Skeletal muscle cell (primary cell): ENCODE data around the gene GP2.
A peak's percentile ranks its signal among the peaks of the same experiment; 100 is the strongest.

Experiments
- DNase-seq: peaks from one replicate; pipeline ENCODE4 v3.0.0-alpha.2; 2010; ENCODE audit warnings: low read depth
- H3K4me3 ChIP-seq: 2 replicates; pipeline ENCODE4 v1.5.1; 2011; ENCODE audit warnings: low read depth, mild to moderate bottlenecking, control low read depth, low read length, moderate library complexity

Gene GP2

GRCh38 chr16:20309786-20310185, 17.5 kb downstream of the GP2 start:
- H3K4me3 ChIP-seq = no peak overlapping the region
- DNase-seq = no peak

DNA sequence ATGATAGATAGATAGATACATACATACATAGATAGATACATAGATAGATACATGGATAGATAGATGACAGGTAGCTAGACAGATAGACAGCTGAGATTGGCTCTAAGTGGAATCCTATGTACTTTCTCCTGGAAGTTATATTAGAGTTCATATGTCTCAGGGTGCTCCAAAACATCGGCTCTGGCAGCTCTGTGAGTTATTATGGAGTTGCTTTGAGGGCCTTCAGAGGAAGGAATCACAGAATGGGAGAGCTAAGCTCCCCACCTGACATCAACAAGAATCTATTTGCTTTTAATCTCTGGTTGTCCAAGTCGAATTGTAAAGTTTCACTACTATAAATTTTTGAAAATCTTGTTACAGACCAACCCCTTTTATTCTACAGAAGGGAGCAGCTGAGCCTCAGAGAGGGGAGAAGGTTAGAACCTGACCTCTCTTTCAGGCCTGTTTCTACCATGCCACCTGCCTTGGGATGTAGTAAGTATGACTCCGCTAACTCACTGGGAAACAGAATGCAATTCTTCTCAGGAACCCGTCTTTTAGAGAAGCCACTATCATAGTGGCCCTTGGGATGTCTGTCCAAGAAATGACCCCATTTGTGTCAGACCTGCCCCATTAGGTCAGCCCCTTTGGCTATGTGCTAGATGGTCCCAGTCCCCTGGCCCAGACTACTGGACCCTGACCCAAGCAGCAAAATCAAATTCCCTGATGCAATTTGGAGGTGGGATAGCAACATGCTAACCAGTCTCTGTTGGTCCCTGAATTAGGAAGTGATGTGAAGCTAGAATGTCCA, 18.3 kb downstream of the GP2 start:
- no peak overlapping the region for H3K4me3 ChIP-seq
- no peak for DNase-seq

GRCh38 chr16:20308266-20308665, 19.0 kb downstream of the GP2 start:
- DNase-seq = no peak
- no peak overlapping the region for H3K4me3 ChIP-seq

- H3K4me3 ChIP-seq = no peak overlapping the region
- no peak for DNase-seq
These were observed 19.5 kb downstream of the GP2 start for GRCh38 chr16:20307791-20308190.

GRCh38 chr16:20307240-20307671, 20.1 kb downstream of the GP2 start:
- no peak for DNase-seq
- no peak overlapping the region for H3K4me3 ChIP-seq

DNA sequence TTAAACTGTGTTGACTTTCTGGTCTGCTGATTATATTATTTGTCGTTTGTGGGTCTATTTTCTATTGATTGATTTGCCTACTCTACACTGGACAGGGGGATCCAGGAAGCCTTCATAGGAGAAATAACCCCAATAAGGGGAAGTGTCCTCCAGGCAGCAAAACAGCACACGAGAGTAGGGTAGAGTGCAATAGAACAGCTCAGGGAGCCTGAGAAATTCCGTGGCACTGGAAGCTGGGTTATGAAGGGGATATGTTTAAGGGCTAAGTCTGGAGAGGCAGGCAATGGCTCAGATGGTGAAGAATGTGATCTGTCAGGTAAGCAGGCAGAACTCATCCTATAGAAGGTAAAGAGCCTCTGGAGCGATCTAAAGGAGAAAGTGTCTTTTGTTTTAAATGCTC, 20.9 kb downstream of the GP2 start:
- DNase-seq = no peak
- no peak overlapping the region for H3K4me3 ChIP-seq

- H3K4me3 ChIP-seq = no peak overlapping the region
- no peak for DNase-seq
These were observed 24.3 kb downstream of the GP2 start for GRCh38 chr16:20303012-20303411.

GRCh38 chr16:20302389-20302788, 24.9 kb downstream of the GP2 start:
- no peak overlapping the region for H3K4me3 ChIP-seq
- no peak for DNase-seq

GRCh38 chr16:20301840-20302239, 25.5 kb downstream of the GP2 start:
- H3K4me3 ChIP-seq = no peak overlapping the region
- no peak for DNase-seq

GRCh38 chr16:20300312-20301097, 26.8 kb downstream of the GP2 start:
- H3K4me3 ChIP-seq = no peak overlapping the region
- peak; percentile 6 for DNase-seq

- no peak for DNase-seq
- H3K4me3 ChIP-seq = no peak overlapping the region
These were observed 28.9 kb downstream of the GP2 start for GRCh38 chr16:20298452-20298851.

GRCh38 chr16:20291208-20292206, 35.8 kb downstream of the GP2 start:
- H3K4me3 ChIP-seq = no peak overlapping the region
- DNase-seq = no peak

DNA sequence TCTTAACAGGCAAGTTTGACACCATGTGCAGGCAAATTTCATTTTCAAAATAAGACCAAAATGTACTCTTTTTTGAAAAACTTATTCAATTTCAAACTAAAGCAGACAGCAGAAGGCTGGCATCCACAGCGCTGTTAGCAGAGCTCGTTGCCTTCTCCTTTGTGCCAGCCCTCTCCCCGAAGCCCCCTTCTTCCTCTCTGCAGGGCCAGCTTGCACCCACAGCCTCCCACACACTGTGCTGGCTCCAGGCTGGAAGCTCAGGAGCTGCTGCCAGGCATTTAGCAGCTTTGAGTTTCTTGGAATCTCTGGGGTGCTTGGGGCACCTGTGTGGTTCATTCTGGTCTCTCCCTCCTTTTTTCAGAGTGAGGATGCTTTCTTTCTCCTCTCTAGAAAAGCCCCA, 37.7 kb downstream of the GP2 start:
- DNase-seq = no peak
- no peak overlapping the region for H3K4me3 ChIP-seq

GRCh38 chr16:20285993-20286499, 41.3 kb downstream of the GP2 start:
- DNase-seq = no peak
- no peak overlapping the region for H3K4me3 ChIP-seq

DNA sequence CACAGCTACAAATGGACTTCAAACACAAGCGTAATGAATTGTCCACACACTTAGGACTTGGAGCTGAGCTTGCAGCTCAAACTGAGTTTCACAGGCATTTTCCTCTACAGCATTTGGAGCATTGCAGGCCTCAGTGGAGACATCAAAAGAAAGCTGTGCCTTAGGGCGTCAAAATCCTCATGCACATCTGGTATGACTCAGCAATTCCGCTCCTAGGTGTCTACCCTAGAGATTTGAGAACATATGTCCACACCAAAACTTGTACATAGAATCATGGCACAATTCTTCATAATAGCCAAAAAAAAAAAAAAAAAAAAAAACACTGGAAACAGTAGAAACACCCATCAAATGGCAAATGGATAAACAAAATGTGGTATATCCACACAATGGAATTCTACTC, 47.1 kb downstream of the GP2 start:
- H3K4me3 ChIP-seq = no peak overlapping the region
- no peak for DNase-seq

DNA sequence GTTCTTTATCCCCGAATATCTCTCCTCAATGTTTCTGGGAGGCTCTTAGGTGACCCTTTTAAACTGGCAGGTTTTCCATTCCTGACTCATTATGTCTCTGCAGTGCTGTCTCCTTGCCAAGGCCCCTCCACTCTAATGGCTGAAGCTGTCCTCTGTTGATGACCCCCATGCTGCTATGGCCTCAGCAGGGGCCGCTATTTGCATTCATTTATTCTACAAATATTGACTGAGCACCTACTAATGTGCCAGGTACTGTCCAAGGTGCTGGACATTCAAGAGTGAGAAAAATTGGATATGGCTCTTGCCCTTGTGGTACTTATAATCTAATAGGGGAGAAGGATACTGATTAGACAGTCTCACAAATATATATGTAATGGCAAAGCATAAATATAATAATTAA, 55.4 kb downstream of the GP2 start:
- H3K4me3 ChIP-seq = no peak overlapping the region
- no peak for DNase-seq

DNA sequence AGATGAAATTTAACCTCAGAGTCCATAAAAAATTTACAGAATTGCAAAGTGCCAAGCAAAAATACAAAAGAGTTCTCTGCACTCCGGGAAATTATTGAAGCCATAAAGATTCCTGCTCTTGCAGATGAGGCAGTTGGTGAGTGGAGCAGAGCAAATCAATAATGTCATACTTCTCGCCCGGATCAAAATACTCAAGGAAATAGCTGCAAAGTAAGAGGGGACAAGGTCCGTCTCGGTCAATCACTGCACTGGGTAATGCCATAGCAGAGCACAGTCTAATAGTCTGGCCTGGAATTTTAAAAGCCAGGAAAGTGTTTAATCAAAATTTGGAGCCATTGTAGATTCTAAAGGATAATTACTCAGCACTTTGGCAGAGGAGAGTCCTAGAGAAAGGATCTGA, 58.9 kb downstream of the GP2 start:
- no peak for DNase-seq
- H3K4me3 ChIP-seq = no peak overlapping the region

- no peak overlapping the region for H3K4me3 ChIP-seq
- DNase-seq = no peak
These were observed 62.3 kb downstream of the GP2 start for GRCh38 chr16:20265019-20265418.

DNA sequence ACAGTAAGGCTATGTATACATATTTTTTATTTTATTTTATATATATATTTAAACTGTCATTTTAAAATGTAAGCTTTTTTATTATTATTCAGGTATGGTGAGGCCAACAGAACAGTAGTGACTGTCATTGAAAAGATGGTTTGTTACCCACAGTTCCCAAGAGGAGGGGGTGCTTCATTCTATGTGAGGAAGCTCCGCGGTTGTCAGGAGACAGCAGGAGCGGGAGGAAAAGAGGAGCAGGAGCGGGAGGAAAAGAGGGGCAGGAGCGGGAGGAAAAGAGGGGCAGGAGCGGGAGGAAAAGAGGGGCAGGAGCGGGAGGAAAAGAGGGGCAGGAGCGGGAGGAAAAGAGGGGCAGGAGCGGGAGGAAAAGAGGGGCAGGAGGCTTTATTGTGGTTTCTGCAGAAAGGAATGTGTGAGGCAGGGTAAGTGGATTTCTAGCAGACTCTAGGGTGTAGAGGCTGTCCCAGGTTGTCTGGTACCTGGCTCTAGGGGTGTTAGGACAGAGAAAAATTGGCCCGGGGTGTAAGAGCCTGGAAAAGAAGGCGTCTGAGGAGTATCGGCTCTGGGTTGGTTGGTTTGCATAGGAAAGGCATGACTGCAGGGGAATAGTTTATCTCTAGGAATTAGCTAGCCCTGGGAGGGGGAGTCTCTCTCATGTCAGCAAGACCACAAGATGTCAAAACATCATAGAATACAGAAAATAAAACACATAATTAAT, 64.0 kb downstream of the GP2 start:
- no peak for DNase-seq
- no peak overlapping the region for H3K4me3 ChIP-seq
